Mucosa of stomach (tissue), 1 donor: ENCODE data around the gene SHC3.
A peak's percentile ranks its signal among the peaks of the same experiment; 100 is the strongest.

ENCODE experiments used
- H3K27me3 ChIP-seq: one replicate; pipeline ENCODE4 v1.7.0; 2013; ENCODE audit warnings: mild to moderate bottlenecking, low read length; ENCODE audit not compliant: control insufficient read depth, insufficient read depth
- H3K36me3 ChIP-seq: one replicate; pipeline ENCODE4 v1.7.0; 2013; ENCODE audit warnings: low read length; ENCODE audit not compliant: control insufficient read depth, insufficient read depth
- H3K4me1 ChIP-seq: one replicate; pipeline ENCODE4 v1.7.0; 2013; ENCODE audit warnings: mild to moderate bottlenecking, low read length; ENCODE audit not compliant: control insufficient read depth, insufficient read depth
- H3K4me3 ChIP-seq: one replicate; pipeline ENCODE4 v1.7.0; 2013; ENCODE audit warnings: low read length
- H3K9ac ChIP-seq: one replicate; pipeline ENCODE4 v1.7.0; 2013; ENCODE audit warnings: mild to moderate bottlenecking, low read length, moderate library complexity
- H3K9me3 ChIP-seq: one replicate; pipeline ENCODE4 v1.7.0; 2013; ENCODE audit warnings: mild to moderate bottlenecking, low read length, moderate library complexity; ENCODE audit not compliant: control insufficient read depth
- donor health status: Pancreatic carcinoma.

Gene SHC3

GRCh38 chr9:89177944-89178829 lies at the start of gene SHC3:
Gene SHC3, minus strand, starts transcription at chr9:89178818. Its CDS starts 358 bp downstream, at chr9:89178460.
- Histone ChIP-seq H3K27me3 (peaks cover 37% of the 10 kb centered on the region), H3K9ac (peak within 1 kb of the TSS; percentile 18), H3K36me3 (no peaks in the 10 kb centered on the region), H3K4me3 (peak within 1 kb of the TSS; percentile 37), H3K9me3 (no peaks in the 10 kb centered on the region), H3K4me1 (peaks cover 23% of the 10 kb centered on the region)

- Histone ChIP-seq H3K9ac (no peak overlapping the region), H3K4me3 (no peak overlapping the region), H3K36me3 (no peaks in the 10 kb centered on the region), H3K27me3 (no peaks in the 10 kb centered on the region), H3K9me3 (no peaks in the 10 kb centered on the region), H3K4me1 (no peaks in the 10 kb centered on the region)
Observed at GRCh38 chr9:89225991-89226471, 47.4 kb upstream of the SHC3 start.

GRCh38 chr9:89225587-89225986 lies 47.0 kb upstream of the SHC3 start:
- Histone ChIP-seq H3K9ac (no peak overlapping the region), H3K27me3 (no peaks in the 10 kb centered on the region), H3K4me3 (no peak overlapping the region), H3K36me3 (no peaks in the 10 kb centered on the region), H3K9me3 (no peaks in the 10 kb centered on the region), H3K4me1 (no peaks in the 10 kb centered on the region)

GRCh38 chr9:89225036-89225435 lies 46.4 kb upstream of the SHC3 start:
- H3K4me1 ChIP-seq = no peaks in the 10 kb centered on the region
- H3K27me3 ChIP-seq = no peaks in the 10 kb centered on the region
- H3K9me3 ChIP-seq = no peaks in the 10 kb centered on the region
- H3K36me3 ChIP-seq = no peaks in the 10 kb centered on the region
- H3K9ac ChIP-seq = no peak overlapping the region
- no peak overlapping the region for H3K4me3 ChIP-seq

DNA sequence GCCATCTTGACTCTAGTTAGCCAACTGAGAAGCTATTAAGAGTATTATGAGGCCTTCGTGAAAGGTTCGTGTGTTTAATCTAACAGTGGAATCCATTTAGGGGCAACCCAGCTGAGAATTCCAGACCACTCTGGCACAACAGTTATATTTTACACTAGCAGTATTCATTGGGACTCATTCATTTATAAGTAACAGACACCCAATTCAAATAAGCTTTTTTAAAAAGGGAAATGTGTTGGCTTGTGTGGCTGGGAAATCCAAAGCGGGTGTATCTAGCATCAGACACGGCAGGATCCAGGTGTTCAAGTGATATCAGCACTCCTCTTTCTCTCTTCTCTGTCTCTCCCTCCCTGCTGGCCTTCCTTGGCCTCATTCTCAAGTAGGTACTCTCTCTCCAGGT lies 46.0 kb upstream of the SHC3 start:
- Histone ChIP-seq H3K4me1 (no peaks in the 10 kb centered on the region), H3K4me3 (no peak overlapping the region)

DNA sequence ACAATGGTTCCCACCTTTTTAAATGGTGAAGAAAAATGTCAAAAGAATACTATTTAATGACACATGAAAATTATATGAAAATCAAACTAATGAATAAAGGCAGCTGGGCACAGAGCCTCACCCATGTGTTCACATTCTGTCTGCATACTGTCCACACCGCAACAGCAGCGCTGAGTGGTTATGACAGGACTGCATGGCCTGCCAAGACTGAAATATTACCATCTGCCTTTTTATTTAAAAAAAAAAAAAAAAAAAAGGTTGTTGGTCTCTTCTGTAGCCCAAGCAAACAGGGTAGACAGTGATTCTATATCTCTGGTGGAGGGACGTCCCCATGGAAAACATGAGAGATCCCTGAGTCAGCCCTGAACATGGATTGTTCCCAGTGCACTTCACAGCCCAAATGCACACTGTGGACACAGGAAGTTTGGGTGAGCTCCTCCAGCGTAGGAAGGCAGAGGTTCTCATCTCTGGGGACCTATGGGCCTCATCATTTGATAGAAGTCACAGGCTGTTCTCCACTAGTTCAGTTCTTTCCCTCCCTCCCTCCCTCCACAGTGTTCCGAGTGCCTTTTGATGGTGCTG lies 44.9 kb upstream of the SHC3 start:
- H3K9ac ChIP-seq = no peak overlapping the region
- H3K27me3 ChIP-seq = no peaks in the 10 kb centered on the region
- H3K4me3 ChIP-seq = no peak overlapping the region

More for the DNA sequence above, 46.0 kb upstream of the SHC3 start:
- Histone ChIP-seq H3K36me3 (no peaks in the 10 kb centered on the region), H3K9me3 (no peaks in the 10 kb centered on the region), H3K9ac (no peak overlapping the region), H3K27me3 (no peaks in the 10 kb centered on the region)

DNA sequence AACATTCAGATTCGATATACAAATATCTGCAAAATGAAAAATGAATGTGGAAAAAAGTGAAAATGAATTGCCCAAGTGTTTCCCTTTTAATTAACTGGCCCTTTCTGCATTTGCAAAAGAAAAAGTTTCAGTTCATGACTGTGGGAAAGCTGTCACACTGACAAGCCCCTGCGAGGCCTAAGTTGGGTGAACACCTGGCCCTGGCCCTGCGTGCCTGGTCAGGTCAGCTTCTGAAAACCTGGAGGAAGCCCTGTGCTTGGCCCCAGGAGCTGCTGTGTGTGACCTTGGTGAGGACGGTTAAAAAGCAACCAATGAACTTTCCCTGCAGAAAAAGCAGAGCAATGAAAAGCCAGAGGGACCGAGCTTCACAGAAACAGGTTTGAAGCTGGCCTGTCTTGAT lies 41.0 kb upstream of the SHC3 start:
- Histone ChIP-seq H3K36me3 (no peaks in the 10 kb centered on the region), H3K4me3 (no peak overlapping the region), H3K9ac (no peak overlapping the region), H3K9me3 (no peaks in the 10 kb centered on the region), H3K4me1 (no peaks in the 10 kb centered on the region), H3K27me3 (no peaks in the 10 kb centered on the region)

More for the DNA sequence above, 44.9 kb upstream of the SHC3 start:
- no peaks in the 10 kb centered on the region for H3K36me3 ChIP-seq
- no peaks in the 10 kb centered on the region for H3K9me3 ChIP-seq
- no peaks in the 10 kb centered on the region for H3K4me1 ChIP-seq

DNA sequence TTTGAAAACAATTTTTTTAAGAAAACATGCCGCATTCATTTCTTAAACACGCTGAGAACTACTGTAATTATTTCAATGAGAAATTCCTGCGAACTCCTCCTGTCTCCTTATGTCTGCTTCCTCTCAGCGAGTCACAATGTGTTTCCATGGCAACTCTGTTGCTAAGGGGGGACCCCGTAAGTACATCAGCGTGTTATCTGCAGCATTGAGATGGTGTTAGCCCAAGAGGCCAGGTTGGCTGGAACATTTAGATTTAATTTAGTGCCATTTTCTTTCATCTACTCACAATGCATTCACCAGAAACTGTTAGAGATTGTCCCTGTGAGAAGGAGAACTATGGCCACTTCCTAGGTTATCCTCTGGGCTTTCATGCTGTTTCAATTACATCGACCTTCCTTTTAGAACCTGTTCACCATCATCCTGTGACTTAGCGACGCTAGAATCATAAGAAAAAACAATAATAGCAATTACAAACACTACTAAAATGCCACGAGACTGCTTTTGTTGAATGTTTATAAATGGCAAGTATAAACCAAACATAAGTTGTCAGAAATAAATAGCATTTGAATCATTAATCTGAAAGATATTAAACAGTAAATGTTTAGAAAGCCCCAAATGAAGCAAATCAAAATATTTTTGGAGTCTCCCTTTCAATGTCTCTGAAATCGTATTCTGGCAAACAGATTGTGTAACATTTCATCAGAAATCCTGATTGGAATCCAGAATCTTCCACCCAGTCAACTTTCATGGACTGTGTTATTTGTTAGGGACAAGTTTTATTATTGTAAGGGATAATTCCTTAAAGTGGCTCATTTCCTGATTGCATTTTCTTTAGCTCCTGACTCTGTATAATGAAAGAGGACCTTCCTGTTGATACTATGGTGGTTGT lies 39.7 kb upstream of the SHC3 start:
- H3K27me3 ChIP-seq = no peaks in the 10 kb centered on the region

DNA sequence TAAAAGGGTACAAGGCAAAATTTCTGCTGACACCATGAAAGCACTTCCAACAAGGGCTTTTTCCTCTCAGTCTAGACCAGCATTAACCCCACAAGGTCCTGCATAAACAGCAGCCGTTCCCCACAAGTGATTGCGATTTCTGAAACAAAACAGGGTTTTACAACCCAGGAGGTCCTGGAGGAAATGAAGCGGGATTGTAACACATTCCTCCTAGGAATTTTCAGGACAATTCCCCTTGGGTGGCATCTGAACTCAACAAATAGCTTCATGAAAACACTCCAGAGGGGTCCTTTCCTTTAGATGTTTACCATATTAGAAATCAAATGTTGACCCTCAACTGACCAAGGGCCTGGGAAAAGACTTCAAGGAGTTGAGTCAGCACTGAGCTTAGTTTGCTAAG lies 36.7 kb upstream of the SHC3 start:
- no peaks in the 10 kb centered on the region for H3K27me3 ChIP-seq
- no peaks in the 10 kb centered on the region for H3K9me3 ChIP-seq
- H3K4me3 ChIP-seq = no peak overlapping the region
- no peaks in the 10 kb centered on the region for H3K36me3 ChIP-seq
- H3K9ac ChIP-seq = no peak overlapping the region
- no peaks in the 10 kb centered on the region for H3K4me1 ChIP-seq

More for the DNA sequence above, 39.7 kb upstream of the SHC3 start:
- H3K4me3 ChIP-seq = no peak overlapping the region
- no peak overlapping the region for H3K9ac ChIP-seq
- H3K9me3 ChIP-seq = no peaks in the 10 kb centered on the region
- no peaks in the 10 kb centered on the region for H3K4me1 ChIP-seq
- no peaks in the 10 kb centered on the region for H3K36me3 ChIP-seq

- Histone ChIP-seq H3K27me3 (no peaks in the 10 kb centered on the region), H3K9me3 (no peaks in the 10 kb centered on the region), H3K4me3 (no peak overlapping the region), H3K36me3 (no peaks in the 10 kb centered on the region), H3K9ac (no peak overlapping the region), H3K4me1 (no peaks in the 10 kb centered on the region)
Observed at GRCh38 chr9:89213396-89213880, 34.8 kb upstream of the SHC3 start.

DNA sequence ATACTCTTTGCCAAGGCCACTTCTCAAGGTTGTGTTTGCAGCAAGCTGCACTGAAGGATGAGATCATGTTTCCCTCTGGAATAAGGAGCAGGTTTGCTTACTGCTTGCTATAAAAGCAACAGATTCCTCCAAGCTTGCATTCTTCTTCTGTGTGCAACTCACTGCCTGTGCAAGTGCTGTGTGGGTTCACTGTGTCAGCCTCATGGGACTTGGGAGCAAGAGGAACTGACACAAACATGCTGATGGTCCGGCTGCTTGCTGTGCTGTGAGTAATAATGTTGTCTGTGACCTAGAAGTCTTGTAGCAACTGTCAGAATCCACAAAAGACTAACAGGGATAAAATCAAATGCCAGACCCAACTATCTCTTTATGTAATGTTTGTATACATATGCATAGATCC lies 33.6 kb upstream of the SHC3 start:
- no peaks in the 10 kb centered on the region for H3K36me3 ChIP-seq
- no peaks in the 10 kb centered on the region for H3K27me3 ChIP-seq
- no peaks in the 10 kb centered on the region for H3K9me3 ChIP-seq
- H3K4me1 ChIP-seq = no peaks in the 10 kb centered on the region
- no peak overlapping the region for H3K4me3 ChIP-seq
- no peak overlapping the region for H3K9ac ChIP-seq
